ENCODE results near the gene BNC2.

- TF ChIP-seq POLR2A (IDR thresholded peaks at IDR 0.05; ENCODE audit: low read length) (no peak), GATA1 (IDR thresholded peaks at IDR 0.05; ENCODE audit: low read depth, low read length) (no peak)
Measured at GRCh38 chr9:16371306-16371705, 499.2 kb downstream of the BNC2 start.
